H1 (cell line): ENCODE measurements around the gene YLPM1.

Experiments
- BCL11A ChIP-seq, 2 experiments: IDR thresholded peaks; one replicate each; pipeline ENCODE4 v1.6.1; 2011; ENCODE audit warnings: low read depth in 2 of 2, low read length in 2 of 2, mild to moderate bottlenecking in 2 of 2
- EGR1 ChIP-seq: IDR thresholded peaks from 2 replicates; pipeline ENCODE4 v1.6.1; 2011; ENCODE audit warnings: low read depth, low read length, borderline replicate concordance
- POLR2AphosphoS5 ChIP-seq: IDR thresholded peaks from 2 replicates; pipeline ENCODE4 v1.6.1; 2011; ENCODE audit warnings: low read depth, low read length
- SRF ChIP-seq: IDR thresholded peaks from 2 replicates; pipeline ENCODE4 v1.6.1; 2011; ENCODE audit warnings: mild to moderate bottlenecking, low read depth, low read length, moderate library complexity
- TF ChIP-seq, protein P1 (sequence below), 3 experiments: IDR thresholded peaks; 1 replicate in 2 of 3; 2 replicates in 1 of 3; pipeline versions ENCODE4 v1.5.1 to v1.6.1; 2011; ENCODE audit warnings: low read length in 3 of 3, mild to moderate bottlenecking in 3 of 3, inconsistent platforms in 2 of 3, low read depth in 1 of 3, moderate library complexity in 1 of 3; ENCODE audit not compliant: insufficient read depth in 1 of 3; ENCODE audit errors: control extremely low read depth in 1 of 3
- TF ChIP-seq, protein P2 (sequence below): IDR thresholded peaks from 2 replicates; pipeline ENCODE4 v1.6.1; 2011; ENCODE audit warnings: low read length, improper control_type of control experiment

DNA sequence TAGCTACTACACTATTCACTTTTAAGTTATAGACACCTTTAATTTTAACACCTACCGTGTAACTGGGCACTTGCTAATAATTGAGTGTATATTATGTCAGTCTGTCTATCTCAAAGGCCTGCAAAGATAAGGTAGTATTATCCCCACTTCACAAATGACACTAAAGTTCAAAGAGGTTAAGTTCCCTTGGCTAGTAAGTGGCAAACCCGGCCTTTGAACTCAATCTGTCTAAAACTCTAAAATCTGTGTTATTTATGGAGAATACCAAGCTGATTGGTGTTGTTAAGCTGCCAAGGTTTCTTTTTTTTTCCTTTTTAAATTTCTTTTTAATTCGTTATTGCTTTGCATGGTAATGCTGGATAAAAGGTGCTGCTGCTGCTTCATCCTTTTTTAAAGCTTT is 37.7 kb downstream of the YLPM1 start:
- TF ChIP-seq POLR2AphosphoS5, result no peak
- TF ChIP-seq, protein P1, sequence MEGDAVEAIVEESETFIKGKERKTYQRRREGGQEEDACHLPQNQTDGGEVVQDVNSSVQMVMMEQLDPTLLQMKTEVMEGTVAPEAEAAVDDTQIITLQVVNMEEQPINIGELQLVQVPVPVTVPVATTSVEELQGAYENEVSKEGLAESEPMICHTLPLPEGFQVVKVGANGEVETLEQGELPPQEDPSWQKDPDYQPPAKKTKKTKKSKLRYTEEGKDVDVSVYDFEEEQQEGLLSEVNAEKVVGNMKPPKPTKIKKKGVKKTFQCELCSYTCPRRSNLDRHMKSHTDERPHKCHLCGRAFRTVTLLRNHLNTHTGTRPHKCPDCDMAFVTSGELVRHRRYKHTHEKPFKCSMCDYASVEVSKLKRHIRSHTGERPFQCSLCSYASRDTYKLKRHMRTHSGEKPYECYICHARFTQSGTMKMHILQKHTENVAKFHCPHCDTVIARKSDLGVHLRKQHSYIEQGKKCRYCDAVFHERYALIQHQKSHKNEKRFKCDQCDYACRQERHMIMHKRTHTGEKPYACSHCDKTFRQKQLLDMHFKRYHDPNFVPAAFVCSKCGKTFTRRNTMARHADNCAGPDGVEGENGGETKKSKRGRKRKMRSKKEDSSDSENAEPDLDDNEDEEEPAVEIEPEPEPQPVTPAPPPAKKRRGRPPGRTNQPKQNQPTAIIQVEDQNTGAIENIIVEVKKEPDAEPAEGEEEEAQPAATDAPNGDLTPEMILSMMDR (IDR thresholded peaks at IDR 0.05; ENCODE audit: control extremely low read depth in 1 of 3, insufficient read depth in 1 of 3, low read depth in 1 of 3, low read length in 3 of 3), result no peak
- TF ChIP-seq, protein P2, sequence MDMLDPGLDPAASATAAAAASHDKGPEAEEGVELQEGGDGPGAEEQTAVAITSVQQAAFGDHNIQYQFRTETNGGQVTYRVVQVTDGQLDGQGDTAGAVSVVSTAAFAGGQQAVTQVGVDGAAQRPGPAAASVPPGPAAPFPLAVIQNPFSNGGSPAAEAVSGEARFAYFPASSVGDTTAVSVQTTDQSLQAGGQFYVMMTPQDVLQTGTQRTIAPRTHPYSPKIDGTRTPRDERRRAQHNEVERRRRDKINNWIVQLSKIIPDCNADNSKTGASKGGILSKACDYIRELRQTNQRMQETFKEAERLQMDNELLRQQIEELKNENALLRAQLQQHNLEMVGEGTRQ, result no peak
- no peak for TF ChIP-seq BCL11A (IDR thresholded peaks at IDR 0.05; ENCODE audit: low read depth in 2 of 2, low read length in 2 of 2)
- TF ChIP-seq SRF, result no peak
- no peak for TF ChIP-seq EGR1
